NCI-H2029 treated with DMSO at 0.1 percent for 48 hours (cell line): ENCODE measurements around the gene RMI2.
A peak's percentile ranks its signal among the peaks of the same experiment; 100 is the strongest.

Experiments
- DNase-seq: peaks from one replicate; lab custom pipeline; 2025; lab: John Stamatoyannopoulos, UW

RMI2 gene

DNA sequence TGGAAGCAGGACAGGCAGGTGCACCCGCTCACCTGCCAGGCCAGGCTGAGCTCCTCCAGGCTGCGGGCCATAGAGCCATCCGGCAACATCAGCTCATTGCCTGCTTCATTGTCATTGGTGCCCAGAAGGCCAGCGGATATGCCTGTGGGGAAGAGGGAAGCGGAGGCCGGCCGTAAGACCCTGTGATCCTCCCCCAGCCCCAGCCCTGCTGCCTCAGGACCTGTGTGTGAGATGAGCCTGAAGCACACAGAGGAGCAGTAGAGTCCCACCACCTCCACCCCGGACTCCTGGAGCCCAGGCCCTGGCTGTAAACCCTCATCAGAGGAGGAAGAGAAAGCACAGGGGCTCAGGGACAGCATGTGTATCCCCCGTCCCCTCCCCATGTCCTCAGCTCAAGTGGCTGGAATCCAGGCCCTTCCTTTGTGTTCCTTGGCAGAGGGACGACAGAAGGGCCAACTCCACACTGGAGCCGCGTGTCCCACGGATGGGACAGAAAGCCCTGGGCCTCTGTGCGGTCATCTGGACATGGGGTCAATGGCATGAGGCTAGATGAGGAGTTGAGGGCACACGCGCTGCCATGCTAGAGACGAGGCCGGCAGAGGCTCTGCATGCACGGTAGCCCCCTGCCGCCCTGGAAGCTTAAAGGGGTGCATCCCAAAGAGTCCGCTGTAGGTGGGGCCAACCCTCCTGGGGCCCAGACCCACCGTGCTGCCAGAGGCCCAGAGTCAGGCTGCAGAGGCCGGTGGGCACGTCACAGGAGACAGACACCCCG, 39.1 kb downstream of the RMI2 start:
- DNase-seq: no peak

DNA sequence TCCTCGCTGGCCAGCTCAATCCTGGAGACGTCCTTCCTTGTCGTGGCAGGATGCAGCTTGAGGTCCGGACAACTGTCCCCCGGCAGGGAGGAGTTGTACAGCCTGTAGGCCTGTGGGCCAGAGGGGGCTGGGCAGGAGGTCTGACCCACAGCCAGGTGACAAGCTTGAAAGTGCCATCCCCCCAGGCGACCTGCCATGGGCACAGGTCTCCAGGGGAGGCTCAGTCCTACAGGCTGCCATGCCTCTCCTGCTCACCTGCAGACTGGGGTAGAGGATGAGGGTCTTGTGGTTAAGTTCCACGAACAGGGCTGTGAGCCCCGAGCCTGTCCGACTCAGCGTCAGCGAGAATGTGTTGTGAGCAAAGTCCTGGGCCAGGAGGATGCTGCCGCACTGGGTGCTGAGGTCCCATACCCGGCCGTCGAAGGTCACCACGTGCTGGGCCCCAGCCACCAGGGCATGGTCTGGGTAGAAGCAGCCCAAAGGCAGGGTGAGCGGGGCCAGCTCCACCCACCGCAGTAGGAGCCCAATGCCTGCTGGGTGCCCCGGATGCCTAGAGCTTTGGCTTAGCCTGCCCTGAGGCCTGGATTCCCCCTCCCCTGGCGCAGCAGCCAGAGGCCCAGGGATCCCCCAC, 39.8 kb downstream of the RMI2 start:
- DNase-seq: no peak

DNA sequence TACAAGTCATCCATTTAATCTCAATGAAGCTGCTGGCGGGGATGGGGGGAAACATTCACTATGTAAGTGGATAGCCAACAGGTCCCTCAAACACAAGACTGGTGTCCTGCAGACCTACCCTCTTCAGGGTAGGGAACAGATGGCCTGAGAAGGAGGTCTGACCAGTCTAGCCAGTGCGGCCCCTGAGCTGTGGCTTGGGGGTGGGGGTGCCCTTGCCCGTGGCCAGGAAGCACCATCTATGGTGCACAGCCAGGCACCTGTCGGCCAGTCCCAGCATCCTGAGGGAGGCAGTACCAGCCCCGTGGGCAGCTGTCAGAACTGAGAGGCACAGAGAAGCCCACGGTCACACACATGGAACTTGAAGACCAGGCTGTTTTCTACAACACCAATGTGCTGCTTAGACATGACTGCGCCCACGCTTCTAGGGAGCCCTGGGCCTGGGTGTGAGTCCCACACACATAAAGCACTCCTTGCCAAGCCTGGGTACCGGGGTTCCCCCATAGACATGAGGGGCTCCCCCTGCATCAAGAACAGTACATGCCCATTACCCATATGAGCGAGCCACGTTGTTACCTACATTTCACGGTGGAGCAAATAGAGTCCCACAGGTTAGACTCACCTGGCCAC, 40.9 kb downstream of the RMI2 start:
- no peak for DNase-seq

DNA sequence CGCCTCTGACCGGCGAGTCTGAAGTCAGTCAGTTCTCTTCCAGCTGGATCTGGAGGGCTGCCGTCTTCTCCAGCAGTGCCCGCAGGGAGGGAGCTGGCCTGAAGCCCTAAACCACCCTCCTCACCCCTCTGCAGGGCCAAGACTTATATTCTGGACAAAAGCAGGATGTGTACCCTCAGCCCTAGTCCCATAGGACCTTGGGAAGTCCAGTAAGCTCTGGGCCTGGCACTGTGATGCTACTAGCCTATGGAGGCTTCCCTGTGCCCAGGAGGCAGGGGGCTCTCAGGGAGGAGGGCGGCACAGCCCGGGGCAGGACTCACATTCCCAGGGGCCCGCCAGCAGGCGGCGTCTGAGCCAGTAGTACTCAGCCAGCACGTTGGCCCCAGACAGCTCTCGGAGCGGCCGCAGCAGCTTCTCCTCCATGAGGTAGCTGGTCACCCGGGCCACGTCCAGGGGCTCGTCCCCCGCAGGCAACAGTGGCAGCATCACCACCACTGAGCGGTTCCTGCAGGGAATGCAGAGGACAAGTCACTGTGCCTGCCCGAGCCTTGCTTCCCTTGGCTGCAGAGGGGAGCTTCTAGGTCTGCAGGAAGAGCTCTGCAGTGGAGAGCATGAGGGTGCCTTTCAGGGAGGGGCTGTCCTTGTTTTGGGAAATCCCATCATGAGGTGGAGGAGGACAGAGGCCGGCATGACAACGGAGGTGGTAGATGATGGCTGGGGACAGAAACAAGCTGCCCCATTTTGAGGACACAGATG, 41.7 kb downstream of the RMI2 start:
- DNase-seq: no peak

DNA sequence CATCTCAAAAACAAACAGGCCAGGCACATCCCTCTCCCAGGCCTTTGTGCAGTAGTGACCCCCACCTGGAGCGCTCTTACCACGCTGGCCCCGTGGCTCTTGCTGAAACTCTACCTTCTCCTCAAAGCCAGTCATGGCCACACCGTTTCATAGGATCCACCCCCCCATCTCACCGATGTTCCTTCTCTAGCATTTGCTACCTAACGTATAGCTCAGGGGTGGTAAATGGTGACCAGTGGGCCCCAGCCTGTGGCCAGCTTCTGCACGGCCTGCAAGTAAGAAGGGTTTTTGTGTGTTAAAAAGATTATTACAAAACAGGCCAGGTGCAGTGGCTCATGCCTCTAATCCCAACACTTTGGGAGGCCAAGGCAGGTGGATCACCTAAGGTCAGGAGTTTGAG, 43.8 kb downstream of the RMI2 start:
- DNase-seq: no peak

DNA sequence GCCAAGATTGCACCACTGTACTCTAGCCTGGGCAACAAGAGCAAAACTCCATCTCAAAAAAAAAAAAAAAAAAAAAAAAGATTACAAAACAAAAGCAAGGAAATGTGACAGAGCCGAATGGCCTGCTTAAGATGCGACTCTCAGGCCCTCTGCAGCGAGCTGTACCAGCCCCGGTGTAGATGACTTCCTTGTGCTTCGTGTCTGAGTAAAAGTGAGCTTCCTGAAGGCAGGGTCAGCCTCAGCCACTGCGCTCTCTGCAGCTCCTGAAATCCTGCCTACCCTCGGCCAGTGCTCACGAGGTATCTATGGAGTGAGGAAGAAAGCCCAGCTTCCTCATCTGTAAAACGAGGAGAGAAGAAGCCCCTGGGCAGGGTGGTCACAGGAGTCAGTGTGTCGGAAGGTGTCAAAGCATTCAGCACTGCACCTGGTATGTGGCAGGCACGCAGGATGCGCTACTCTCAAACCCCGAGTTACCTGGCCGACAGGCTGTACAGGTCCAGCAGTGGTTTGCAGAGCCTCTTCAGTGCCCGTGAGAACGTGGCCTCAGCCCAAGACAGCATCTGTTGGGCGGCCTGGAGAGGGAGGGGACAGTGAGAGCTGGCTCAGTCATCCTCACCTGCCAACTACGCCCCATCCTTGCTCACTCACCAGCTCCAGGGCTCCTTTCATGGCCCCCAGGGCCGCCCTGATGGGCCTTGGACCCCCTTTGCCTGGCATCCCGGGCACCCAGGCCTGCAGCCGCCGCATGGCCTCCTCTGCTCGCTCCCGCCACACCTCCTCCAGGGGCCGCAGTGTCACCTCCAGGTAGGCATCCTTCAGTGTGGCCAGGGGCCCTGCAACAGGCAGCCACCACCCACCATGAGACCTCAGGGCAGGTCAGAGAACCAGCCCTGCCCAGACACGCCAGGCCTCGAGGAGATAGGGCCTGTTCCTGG, 44.6 kb downstream of the RMI2 start:
- DNase-seq: peak; percentile 39

DNA sequence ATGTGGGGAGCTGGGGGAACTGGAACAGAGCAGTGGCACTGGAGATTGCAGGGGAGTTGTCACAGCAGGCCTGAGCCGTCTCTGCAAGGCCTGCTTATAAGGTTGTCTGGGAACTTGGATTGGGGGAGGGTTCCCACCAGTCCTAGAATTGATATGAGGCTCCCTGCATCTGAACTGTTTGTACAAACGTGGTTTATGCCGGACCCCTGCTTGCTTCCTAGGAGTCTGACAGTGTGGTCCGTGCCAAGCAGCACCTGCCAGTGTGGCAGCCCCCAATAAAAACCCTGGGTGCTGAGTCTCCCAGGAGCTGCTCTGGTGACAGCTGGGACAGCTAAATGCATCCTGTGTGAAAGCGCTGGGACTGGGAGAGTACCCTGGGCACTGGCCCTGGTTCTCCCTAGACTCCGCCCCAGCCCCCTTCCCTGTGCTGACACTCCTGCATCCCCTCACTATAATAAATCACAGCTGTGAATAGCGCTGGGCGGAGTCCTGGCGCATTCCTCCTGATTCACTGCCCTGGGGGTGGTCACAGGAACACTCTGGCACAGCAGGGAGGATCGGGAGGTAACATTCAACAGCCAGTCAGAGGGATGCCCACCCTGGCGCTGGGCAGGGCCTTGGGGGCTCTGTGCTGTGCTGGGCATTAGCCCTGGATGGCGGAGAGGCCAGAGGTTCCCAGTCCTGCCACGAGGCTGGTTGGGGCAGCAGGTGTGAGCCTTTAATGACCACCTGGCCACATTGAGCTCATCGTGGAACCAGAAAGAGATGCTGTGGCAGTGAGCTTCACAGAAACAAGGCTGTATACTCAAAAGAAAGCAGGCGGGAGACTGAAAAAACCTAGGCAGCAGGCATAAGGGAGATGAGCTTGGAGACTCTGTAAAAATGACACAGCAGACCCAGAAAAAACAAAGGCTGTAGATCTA, 45.6 kb downstream of the RMI2 start:
- DNase-seq: peak; percentile 19

DNA sequence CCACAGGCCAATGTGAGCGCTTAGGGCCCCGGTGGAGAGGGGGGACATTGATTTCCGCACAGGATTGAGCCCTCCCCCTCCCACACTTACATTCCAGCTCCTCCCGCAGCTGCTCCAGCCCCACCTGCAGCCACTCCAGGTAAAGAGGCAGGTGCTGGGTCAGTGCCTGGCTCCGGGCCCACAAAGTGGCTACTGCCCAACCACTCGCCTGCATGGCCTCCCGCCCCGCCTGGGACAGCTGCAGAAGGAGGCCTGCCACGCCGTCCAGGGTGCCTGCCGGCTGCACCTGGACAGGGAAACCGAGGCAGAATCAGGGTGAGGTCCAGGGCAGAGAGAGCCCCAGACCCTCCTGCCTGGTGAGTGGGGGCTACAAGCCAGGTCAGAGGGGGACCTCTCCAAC, 46.3 kb downstream of the RMI2 start:
- DNase-seq: peak; percentile 80

DNA sequence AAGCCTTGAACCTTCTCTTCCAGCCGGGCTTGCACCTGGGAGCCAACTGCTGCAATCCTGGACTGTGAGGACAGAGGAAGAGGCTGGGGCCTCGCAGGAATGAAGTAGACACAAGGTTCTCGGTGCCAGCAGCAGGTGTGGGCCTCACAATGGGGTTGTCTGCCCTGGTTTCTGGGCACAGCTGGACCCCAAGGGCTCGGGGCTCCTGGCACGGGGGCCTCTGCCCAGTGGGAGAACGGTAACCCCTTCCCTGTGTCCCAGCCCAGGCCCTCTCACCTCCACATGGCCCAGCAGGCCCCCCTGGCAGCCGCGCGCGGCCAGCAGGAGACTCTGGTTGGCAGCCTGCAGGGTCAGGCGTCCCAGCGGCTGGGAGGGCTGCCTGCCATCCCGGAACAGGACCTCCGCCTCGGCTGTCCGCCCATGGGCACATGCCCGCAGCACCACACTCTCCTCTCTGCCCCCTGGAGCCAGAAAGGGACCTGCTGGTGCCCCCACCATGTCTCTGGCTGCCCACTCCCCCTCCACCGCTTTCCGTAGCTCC, 46.9 kb downstream of the RMI2 start:
- no peak for DNase-seq

DNA sequence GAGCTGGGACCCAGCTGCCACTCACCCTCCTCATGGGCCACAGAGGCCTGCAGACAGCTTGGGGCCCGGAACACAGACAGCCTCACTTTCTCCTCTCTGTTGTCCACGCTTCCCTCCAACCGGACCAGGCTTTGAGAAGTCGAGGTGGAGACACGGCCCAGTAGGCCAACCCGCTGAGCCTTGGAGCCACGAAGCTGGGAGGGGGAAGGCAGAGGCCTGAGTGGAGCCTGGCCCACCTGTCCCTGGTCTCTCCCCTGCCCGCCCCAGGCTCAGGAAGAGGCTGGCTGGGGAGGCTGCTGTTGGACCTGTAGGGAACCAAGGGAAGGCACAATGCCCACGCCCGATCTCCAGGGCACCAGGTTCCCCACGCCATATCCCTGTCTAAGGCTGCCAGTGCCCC, 48.1 kb downstream of the RMI2 start:
- DNase-seq: no peak

DNA sequence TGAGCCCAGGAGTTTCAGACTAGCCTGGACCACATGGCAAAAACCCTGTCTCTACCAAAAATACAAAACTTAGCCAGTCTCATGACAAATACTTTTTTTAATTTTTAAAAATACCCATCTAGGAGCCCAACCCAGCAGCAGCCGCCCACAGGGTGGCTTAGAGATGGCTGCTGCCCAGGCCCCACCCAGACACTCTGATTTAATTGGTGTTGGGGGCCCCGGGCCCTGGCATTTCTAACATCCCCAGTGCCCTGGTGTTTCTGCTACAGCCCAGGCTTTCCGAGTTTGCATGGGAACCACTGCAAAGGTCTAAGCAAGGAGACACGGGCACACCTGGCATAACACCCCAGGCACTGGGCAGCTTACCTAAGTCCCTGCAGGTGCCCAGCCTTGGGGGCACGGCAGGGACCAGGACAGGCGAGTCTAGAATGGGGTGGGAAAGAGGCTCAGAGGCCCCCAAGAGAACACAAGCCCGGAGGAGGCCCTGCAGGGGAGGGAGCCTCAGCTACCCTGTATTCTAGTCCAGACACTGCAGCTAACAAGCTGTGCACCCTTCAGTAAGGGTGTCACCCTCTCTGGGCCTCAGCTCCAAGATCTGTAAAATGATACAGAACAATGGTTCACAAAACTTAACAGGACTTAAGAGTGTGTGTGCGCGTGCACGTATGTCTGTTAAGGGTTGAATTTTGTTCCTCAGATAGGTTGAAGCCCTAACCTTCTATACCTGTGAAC, 48.8 kb downstream of the RMI2 start:
- DNase-seq: no peak

DNA sequence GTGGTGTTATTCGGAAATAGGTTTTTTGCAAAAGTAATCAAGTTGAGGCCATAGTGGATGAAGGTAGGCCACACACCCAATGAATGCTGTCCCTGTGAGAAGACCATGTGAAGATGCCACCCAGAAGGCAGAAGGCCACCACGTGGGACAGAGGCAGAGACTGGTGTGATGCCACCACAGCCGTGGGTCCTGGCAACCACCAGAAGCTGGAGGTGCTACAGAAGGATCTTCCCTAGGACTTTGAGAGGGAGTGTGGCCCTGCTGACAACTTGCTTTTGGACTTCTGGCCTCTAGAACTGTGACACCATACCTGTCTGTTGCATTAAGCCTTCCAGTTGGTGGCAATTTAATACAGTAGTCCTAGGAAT, 49.3 kb downstream of the RMI2 start:
- DNase-seq: no peak

DNA sequence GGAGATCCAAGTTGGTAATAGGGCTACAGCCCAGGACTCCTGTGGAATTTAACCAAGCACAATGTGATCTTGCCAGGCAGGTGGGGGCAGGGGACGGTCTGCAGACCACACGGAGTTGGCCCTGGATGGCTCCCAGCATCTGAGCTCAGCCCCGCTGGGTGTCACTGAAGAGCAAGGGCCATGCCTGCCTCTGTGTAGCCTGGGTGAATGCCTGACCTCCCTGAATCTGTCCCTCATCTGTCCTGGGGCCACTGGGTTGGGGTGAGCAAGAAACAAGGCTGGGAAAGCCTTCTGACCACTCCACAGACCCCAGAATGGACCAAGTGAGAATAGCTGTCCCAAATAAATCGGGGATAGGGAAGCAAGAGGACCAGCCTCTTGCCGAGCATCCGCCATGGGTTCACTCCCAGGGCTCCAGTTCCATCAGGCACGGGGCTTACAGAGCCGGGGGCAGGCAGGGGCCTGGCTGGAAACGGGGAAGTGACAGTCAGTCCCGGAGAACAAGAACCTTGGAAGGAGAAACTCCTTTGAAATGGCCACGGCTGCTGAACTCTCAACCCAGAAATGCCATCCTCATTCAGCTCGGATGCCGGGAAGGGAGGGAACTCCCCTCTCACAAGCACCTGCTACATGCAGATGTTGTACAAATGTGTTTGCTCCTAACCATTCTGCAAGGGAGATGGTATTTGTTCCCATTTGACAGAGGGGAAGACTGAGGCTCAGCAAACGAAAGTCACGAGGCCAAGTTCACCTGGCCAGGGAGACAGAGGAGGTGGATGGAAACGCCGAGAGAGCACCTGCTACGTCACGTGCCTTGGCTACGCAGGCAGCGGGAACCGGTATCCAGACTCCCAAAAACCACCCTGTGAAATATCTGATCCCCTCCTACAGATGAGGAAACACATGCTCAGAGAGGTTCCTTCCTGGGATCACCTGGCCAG, 50.0 kb downstream of the RMI2 start:
- DNase-seq: no peak

DNA sequence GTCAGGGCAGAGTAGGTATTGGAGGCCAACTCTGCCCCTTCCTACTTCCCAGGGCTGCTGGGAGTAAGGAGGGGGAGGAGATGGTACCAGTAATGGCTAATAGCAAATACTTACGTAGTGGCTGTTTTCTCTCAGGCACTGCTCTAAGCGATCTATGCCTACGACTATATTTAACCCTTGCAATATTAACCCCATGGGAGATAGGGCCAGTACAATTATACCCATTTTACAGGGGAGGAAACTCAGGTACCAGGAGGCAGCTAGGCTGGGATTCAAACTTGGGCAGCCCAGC, 50.6 kb downstream of the RMI2 start:
- DNase-seq: no peak

DNA sequence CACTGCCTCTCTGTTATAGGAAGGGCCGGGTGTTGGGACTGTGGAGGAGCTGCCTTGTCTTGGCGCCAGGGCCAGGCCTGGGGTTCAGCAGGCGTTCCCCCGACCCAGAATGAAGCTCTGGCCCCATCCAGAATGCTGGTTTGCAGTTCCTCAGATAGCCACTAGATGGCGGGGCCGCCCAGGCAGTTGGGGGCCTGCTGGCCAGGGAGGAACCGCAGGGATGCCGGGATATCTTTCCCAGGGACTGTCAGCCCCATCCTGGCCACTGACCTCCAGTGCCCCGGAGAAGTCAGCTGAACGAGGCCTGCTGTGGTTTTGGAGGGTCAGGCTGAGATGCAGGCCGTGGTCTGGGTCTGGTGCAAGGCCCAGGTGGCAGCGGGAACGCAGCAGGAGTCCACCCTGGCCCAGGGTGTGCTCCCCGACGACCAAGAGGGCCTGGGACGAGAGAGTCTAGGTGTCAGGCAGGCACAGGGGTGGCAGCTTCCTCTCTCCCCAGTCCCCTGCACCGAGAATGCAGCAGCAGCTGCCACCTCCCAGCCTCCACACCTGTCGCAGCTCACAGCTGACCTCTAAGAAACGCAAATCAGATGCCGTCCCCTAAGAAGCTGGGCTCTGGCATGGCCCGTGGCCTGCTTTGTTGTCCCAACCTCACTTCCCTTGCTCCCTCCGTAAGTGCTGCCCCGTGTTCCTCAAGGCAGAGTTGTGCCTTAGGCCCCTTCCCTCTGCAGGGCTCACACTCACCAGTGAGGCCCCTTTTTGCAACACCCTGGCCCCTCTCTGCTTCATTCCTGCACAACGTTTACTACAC, 51.2 kb downstream of the RMI2 start:
- DNase-seq: no peak

DNA sequence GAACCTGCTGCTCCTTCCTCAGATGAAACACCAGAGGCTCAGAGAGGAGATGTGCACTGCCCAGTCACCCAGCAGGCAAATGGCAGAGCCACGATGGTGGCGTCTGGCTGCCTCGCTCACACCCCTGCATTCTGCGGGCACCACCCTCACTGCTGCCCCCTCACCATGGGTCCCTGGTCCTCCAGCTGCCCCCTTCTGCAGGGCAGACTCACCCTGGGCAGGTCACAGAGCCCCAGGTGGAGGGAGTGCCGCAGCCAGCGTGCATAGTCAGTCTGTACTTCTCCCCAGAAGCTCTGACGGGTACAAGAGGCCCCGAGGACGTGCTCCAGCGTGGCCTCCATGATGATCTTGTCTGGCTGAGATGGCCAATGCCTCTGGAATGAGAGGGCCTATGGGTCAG, 52.9 kb downstream of the RMI2 start:
- DNase-seq: no peak

DNA sequence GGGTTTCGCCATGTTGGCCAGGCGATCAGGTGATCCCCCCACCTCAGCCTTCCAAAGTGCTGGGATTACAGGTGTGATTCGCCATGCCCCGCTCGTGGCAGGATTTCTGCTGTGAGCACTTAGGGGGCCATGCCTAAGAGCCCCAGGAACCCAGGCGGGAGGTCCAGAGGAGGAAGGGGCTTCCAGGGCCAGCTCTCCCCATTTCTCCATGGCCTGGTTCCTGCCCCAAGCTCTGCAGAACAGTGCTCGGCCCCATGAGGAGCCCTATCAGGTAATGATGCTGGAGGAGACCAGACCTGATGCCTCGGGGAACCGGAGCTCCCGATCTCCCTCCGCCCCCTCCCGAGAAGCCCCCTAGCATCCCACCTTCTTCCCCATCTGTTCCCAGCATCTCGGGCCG, 53.6 kb downstream of the RMI2 start:
- DNase-seq: no peak
